ENCODE results near the gene PPARD. TPM values are rescaled to one million over a fixed set of nuclear protein-coding genes. Genes with fewer than 3 reads are reported as not detected.

PPARD gene
- total RNA-seq, 6 experiments from 2014 or later = 5.2 to 18.8 (median 5.9) TPM

DNA sequence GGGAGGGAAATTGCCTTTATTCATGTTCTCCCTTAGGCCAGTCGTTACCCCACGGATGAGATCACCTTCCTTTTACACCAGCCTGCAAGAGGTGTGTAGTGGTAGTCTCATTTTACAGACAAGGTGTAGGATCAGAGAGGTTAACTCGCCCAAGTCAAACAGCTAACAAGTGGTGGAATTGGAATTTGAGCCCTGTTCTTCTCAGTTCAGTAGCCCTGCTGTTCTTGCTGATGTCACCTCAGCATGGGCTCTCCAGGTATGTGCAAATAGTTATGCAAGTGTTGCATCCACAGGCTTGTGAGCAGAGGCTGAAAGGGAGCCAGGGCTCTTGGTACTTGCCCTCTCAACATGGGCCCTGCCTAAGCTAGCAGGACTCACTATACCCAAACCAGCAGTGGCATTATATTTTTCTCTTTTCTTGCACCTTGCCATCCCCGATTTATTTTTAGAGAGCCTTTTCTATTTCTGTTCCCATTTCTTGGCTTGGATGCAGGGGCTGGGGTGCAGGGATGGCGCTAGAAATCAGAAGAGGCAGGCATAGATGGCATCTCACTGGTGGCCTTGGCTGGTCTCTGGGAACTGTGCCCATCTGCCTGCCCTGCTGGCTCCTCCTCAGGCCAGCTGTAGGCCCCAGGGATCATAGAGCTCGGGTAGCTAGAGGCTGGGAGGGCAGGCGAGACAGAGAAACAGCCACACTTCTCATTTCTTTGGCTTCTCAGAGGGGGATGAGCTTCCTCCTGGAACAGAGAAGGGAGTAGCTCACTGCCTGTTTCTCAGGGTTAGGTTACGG is 18.2 kb downstream of the PPARD start:
- no peaks in the 10 kb centered on the region for H3K27me3 ChIP-seq
- intact Hi-C loops (cut with DNase I) = no loop called here
- no peak overlapping the region for H3K4me3 ChIP-seq
- DNase-seq (peak; percentile 70 to 92 (median 82)), ATAC-seq (peak; percentile 87 to 96 (median 94))
- WGBS (ENCODE audit: insufficient coverage, low coverage, low lambda C conversion rate, missing lambda C conversion rate) = 36% methylated on average over 7 of the region's 8 CpGs
- TF ChIP-seq POLR2A (IDR thresholded peaks at IDR 0.05) = no peak
- TF ChIP-seq, protein P1, sequence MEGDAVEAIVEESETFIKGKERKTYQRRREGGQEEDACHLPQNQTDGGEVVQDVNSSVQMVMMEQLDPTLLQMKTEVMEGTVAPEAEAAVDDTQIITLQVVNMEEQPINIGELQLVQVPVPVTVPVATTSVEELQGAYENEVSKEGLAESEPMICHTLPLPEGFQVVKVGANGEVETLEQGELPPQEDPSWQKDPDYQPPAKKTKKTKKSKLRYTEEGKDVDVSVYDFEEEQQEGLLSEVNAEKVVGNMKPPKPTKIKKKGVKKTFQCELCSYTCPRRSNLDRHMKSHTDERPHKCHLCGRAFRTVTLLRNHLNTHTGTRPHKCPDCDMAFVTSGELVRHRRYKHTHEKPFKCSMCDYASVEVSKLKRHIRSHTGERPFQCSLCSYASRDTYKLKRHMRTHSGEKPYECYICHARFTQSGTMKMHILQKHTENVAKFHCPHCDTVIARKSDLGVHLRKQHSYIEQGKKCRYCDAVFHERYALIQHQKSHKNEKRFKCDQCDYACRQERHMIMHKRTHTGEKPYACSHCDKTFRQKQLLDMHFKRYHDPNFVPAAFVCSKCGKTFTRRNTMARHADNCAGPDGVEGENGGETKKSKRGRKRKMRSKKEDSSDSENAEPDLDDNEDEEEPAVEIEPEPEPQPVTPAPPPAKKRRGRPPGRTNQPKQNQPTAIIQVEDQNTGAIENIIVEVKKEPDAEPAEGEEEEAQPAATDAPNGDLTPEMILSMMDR (IDR thresholded peaks at IDR 0.05) = no peak
- H3K9me3 ChIP-seq = no peaks in the 10 kb centered on the region
- H3K36me3 ChIP-seq = no peaks in the 10 kb centered on the region
- peak overlapping the region; percentile 40 to 78 (median 48) for H3K27ac ChIP-seq
- peaks cover 0 to 32% (median 10%) of the 10 kb centered on the region in 4 donors for H3K4me1 ChIP-seq

DNA sequence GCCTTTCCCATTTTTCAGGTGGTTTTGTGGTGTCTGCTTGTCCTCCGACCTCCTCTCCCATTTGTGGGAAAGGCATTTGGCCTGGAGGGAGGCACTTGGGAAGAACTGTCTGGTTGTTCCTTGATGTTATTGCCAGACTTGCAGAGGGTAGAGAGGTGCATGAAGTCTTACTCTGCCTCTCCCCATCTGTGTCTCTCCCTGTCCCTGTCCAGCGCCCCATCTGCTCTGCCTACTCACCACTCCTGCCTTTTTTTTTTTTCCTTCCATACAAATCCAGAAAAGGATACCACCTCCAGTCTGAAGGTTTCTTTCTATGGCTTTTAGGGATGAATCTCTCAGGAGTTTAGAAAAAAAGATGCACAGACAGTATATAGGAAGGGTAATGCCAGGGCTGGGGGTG is 19.8 kb downstream of the PPARD start:
- Histone ChIP-seq H3K27me3 (no peaks in the 10 kb centered on the region), H3K4me1 (peaks cover 0 to 32% (median 10%) of the 10 kb centered on the region in 4 donors), H3K4me3 (no peak overlapping the region), H3K36me3 (no peaks in the 10 kb centered on the region), H3K9me3 (no peaks in the 10 kb centered on the region), H3K27ac (no peak overlapping the region)
- intact Hi-C loops (cut with DNase I) = no loop called here
- DNase-seq (no peak), ATAC-seq (no peak)
- 80% methylated on average over 2 of the region's 2 CpGs for WGBS (ENCODE audit: insufficient coverage, low coverage, low lambda C conversion rate, missing lambda C conversion rate)
- TF ChIP-seq POLR2A (IDR thresholded peaks at IDR 0.05) = no peak
- TF ChIP-seq, protein P1 (IDR thresholded peaks at IDR 0.05) = no peak

DNA sequence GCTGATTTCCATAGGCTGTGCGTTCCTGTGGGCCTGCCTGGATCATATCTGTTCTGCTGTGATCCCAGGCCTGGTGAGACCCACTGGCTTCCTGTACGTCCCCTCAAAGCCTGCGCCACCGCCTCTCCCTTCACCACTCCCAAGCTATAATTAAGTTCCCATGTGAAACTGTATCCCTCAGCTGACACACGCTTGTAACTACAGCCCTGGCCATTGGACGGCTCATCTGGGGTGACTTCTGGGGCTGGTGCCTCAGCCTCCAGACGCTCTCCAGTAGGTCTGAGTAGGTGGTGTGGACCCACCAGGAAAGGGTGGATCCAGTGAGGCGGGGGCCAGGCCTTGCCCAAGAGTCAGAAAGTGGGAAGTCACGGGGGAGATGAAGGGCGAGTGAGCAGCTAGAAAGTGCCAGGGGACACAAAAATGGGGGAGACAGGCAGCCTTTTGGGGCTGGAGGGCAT is 21.0 kb downstream of the PPARD start:
- Histone ChIP-seq H3K9me3 (no peaks in the 10 kb centered on the region), H3K36me3 (no peaks in the 10 kb centered on the region), H3K27ac (no peak overlapping the region), H3K27me3 (no peaks in the 10 kb centered on the region), H3K4me1 (peaks cover 0 to 28% (median 10%) of the 10 kb centered on the region in 4 donors), H3K4me3 (no peak overlapping the region)
- 89% methylated on average over 8 of the region's 10 CpGs for WGBS (ENCODE audit: insufficient coverage, low coverage, low lambda C conversion rate, missing lambda C conversion rate)
- intact Hi-C loops (cut with DNase I) = no loop called here
- no peak for ATAC-seq
- no peak for DNase-seq
- TF ChIP-seq POLR2A (IDR thresholded peaks at IDR 0.05) = no peak
- TF ChIP-seq, protein P1 (IDR thresholded peaks at IDR 0.05) = no peak

DNA sequence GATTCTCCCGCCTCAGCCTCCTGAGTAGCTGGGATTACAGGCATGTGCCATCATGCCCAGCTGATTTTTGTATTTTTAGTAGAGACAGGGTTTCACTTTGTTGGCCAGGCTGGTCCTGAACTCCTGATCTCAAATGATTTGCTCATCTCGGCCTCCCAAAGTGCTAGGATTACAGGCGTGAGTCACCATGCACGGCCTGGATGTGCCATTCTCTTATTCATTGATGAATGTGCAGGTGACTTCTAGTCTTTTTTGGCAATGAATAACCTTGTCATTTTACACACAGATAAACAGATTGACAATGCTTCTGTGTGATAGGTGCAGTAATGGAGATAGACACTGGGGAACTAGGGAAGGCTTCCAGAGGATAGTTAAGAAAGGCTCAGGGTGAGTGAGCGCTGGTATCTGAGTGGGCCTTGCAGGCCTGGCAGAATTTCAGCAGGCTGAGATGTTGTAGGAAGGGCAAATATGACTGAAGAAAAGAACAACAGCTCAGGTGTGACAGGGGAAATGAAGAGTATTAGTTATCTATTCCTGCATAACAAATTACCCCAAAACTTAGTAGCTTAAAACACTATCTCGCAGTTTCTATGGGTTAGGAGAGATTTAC is 23.3 kb downstream of the PPARD start:
- Histone ChIP-seq H3K36me3 (no peaks in the 10 kb centered on the region), H3K4me3 (no peak overlapping the region), H3K4me1 (peaks cover 0 to 22% (median 10%) of the 10 kb centered on the region in 4 donors), H3K27me3 (no peaks in the 10 kb centered on the region), H3K9me3 (no peaks in the 10 kb centered on the region), H3K27ac (no peak overlapping the region)
- no peak for DNase-seq
- intact Hi-C loops (cut with DNase I) = no loop called here
- 87% methylated on average over 6 of the region's 6 CpGs for WGBS (ENCODE audit: insufficient coverage, low coverage, low lambda C conversion rate, missing lambda C conversion rate)
- TF ChIP-seq, protein P1 (IDR thresholded peaks at IDR 0.05) = no peak
- no peak for TF ChIP-seq POLR2A (IDR thresholded peaks at IDR 0.05)
- no peak for ATAC-seq
